ENCODE measurements around the gene ABHD2.
"Not testable (repeated sequence)": the region's sequence is repeated elsewhere in the genome, so short reads cannot be mapped to it uniquely, and the experiment has no call there.

ABHD2 gene, protein sequence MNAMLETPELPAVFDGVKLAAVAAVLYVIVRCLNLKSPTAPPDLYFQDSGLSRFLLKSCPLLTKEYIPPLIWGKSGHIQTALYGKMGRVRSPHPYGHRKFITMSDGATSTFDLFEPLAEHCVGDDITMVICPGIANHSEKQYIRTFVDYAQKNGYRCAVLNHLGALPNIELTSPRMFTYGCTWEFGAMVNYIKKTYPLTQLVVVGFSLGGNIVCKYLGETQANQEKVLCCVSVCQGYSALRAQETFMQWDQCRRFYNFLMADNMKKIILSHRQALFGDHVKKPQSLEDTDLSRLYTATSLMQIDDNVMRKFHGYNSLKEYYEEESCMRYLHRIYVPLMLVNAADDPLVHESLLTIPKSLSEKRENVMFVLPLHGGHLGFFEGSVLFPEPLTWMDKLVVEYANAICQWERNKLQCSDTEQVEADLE

DNA sequence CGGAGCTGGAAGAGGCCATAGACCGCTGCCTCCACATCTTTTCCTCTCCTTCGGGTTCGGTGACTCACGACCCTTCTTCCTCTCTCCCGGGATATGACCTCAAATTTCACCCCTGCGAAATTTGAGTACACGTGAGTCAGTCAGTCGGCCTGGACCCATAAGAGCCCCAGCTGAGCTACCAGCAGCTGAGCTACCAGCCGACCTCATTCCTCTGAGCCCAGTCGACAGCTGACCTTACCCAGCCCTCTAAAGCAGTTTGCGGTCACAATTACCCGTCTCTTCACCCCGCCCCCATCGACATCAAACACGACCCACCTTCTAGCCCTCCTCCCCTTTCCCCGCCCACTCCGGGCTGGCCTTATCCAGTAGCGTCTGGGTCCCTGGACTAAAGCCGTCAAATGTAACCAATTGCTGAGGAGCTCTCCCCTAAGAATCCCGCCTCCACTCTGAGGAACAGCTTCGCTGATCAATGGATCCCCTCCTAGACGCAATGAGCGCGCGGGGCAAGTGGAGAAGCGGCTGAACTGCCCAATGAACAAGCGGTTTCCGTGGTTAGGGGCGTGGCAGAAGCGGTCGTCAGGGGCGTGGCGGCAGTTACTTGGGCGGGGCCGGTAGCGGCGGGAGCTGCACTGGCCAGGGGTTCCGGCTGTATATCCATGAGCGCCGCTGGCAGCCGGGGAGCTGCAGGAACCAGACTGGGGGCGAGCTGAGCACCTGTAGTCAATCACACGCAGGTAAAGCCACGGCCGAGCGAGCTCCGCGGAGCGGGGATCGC lies at the start of gene ABHD2:
Gene ABHD2, plus strand, starts transcription at position 627 of the 775 bp plus-strand sequence. CDS start 27,872 bp downstream, outside the sequence.
- Mint-ChIP-seq H3K9me3 (no peaks in the 10 kb centered on the region), H3K27me3 (ENCODE audit: low read depth) (no peaks in the 10 kb centered on the region), H3K27ac (peak within 1 kb of the TSS; percentile 97), H3K36me3 (ENCODE audit: low read depth) (peaks cover 5% of the 10 kb centered on the region), H3K4me1 (ENCODE audit: low read depth) (peaks cover 35% of the 10 kb centered on the region), H3K4me3 (no peak within 1 kb of the TSS)
- peak; percentile 98 for DNase-seq (ENCODE audit: low spot score)

GRCh38 chr15:89039142-89039541 lies 49.1 kb upstream of the ABHD2 start:
- H3K4me1 Mint-ChIP-seq (ENCODE audit: low read depth), result no peaks in the 10 kb centered on the region

GRCh38 chr15:89041507-89041906 lies 46.7 kb upstream of the ABHD2 start:
- Mint-ChIP-seq H3K4me3 (no peak overlapping the region), H3K27me3 (ENCODE audit: low read depth) (peaks cover 11% of the 10 kb centered on the region), H3K9me3 (no peaks in the 10 kb centered on the region), H3K36me3 (ENCODE audit: low read depth) (no peaks in the 10 kb centered on the region), H3K4me1 (ENCODE audit: low read depth) (no peaks in the 10 kb centered on the region), H3K27ac (no peak overlapping the region)
- no peak for DNase-seq (ENCODE audit: low spot score)

More at GRCh38 chr15:89039142-89039541, 49.1 kb upstream of the ABHD2 start:
- no peak overlapping the region for H3K4me3 Mint-ChIP-seq
- no peak overlapping the region for H3K27ac Mint-ChIP-seq
- no peaks in the 10 kb centered on the region for H3K36me3 Mint-ChIP-seq (ENCODE audit: low read depth)
- DNase-seq (ENCODE audit: low spot score), result no peak
- H3K27me3 Mint-ChIP-seq (ENCODE audit: low read depth), result peaks cover 21% of the 10 kb centered on the region
- no peaks in the 10 kb centered on the region for H3K9me3 Mint-ChIP-seq

GRCh38 chr15:89042387-89042786 lies 45.9 kb upstream of the ABHD2 start:
- H3K9me3 Mint-ChIP-seq, result no peaks in the 10 kb centered on the region
- H3K4me1 Mint-ChIP-seq (ENCODE audit: low read depth), result no peaks in the 10 kb centered on the region
- DNase-seq (ENCODE audit: low spot score), result no peak
- H3K27me3 Mint-ChIP-seq (ENCODE audit: low read depth), result peaks cover 8% of the 10 kb centered on the region
- H3K36me3 Mint-ChIP-seq (ENCODE audit: low read depth), result no peaks in the 10 kb centered on the region
- no peak overlapping the region for H3K27ac Mint-ChIP-seq
- no peak overlapping the region for H3K4me3 Mint-ChIP-seq

DNA sequence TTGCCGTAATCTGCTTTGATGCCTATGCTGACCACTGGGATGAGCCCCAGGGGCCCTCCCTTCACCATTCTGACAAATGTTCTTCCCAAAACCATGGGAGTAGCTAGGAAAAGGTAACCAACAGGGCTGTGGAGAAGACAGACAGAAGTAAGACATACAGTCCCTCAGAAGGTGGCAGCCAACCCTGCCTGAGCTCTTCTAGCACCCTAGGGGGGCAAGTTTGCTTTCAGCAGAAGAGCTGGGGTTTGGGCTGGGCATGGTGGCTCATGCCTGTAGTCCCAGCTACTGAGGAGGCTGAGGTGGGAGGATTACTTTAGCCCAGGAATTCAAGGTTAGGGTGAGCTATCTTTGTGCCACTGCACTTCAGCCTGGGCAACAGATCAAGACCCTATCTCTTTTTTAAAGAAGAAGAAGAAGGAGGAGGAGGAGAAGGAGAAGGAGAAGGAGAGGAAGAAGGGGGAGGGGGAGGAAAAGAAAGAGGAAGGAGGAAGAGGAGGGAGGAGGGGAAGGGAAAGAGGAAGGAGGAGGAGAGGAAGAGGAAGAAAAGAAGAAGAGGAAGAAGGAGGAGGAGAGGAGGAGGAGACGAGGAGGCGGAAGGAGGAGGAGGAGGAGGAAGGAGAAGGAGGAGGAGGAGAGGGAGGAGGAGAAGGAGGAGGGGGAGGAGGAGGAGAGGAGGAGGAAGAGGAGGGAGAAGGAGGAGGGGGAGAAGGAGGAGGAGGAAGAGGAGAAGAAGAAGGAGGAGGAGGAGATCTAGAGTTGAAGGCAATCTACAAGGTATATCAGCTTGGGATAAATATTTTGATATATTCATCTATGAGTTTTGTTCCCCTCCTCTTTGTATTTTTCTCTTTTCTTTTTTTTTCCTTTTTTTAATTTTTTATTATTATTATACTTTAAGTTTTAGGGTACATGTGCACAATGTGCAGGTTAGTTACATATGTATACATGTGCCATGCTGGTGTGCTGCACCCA lies 44.9 kb upstream of the ABHD2 start:
- no peak overlapping the region for H3K4me3 Mint-ChIP-seq
- DNase-seq (ENCODE audit: low spot score), result no peak
- H3K36me3 Mint-ChIP-seq (ENCODE audit: low read depth), result no peaks in the 10 kb centered on the region
- no peak overlapping the region for H3K27ac Mint-ChIP-seq
- no peaks in the 10 kb centered on the region for H3K4me1 Mint-ChIP-seq (ENCODE audit: low read depth)
- no peaks in the 10 kb centered on the region for H3K9me3 Mint-ChIP-seq
- H3K27me3 Mint-ChIP-seq (ENCODE audit: low read depth), result no peaks in the 10 kb centered on the region

DNA sequence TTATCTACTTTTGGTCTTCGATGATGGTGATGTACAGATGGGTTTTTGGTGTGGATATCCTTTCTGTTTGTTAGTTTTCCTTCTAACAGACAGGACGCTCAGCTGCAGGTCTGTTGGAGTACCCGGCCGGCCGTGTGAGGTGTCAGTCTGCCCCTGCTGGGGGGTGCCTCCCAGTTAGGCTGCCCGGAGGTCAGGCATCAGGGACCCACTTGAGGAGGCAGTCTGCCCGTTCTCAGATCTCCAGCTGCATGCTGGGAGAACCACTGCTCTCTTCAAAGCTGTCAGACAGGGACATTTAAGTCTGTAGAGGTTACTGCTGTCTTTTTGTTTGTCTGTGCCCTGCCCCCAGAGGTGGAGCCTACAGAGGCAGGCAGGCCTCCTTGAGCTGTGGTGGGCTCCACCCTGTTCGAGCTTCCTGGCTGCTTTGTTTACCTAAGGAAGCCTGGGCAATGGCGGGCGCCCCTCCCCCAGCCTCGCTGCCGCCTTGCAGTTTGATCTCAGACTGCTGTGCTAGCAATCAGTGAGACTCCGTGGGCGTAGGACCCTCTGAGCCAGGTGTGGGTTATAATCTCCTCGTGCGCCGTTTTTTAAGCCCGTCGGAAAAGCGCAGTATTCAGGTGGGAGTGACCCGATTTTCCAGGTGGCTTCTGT lies 39.1 kb upstream of the ABHD2 start:
- not testable (repeated sequence) for DNase-seq (ENCODE audit: low spot score); H3K36me3 Mint-ChIP-seq (ENCODE audit: low read depth); H3K4me3 Mint-ChIP-seq; H3K27ac Mint-ChIP-seq; H3K4me1 Mint-ChIP-seq (ENCODE audit: low read depth); H3K27me3 Mint-ChIP-seq (ENCODE audit: low read depth); H3K9me3 Mint-ChIP-seq

DNA sequence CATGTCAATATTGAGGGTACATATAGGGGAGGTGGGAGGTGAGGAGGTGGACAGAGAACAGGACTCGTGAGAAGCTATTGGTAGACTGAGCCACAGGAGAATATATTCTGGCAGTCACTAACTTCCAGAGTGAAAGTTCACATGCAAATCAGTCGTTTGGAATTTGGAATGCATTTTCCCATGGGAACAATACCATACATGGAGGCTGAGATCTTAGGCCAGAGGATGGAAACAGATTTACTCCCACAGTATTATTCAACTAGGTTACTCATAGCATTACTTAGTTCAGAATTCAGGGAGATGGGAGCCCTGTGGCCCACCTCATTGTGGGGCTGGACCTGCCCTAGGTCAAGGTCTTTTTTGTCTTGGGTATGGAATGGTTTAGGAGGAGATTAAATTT lies 36.4 kb upstream of the ABHD2 start:
- Mint-ChIP-seq H3K27ac (no peak overlapping the region), H3K4me1 (ENCODE audit: low read depth) (peaks cover 9% of the 10 kb centered on the region), H3K36me3 (ENCODE audit: low read depth) (no peaks in the 10 kb centered on the region), H3K9me3 (no peaks in the 10 kb centered on the region), H3K27me3 (ENCODE audit: low read depth) (no peaks in the 10 kb centered on the region), H3K4me3 (no peak overlapping the region)
- no peak for DNase-seq (ENCODE audit: low spot score)

- no peak for DNase-seq (ENCODE audit: low spot score)
- H3K36me3 Mint-ChIP-seq (ENCODE audit: low read depth), result no peaks in the 10 kb centered on the region
- no peak overlapping the region for H3K4me3 Mint-ChIP-seq
- H3K9me3 Mint-ChIP-seq, result no peaks in the 10 kb centered on the region
- no peak overlapping the region for H3K27ac Mint-ChIP-seq
- no peaks in the 10 kb centered on the region for H3K27me3 Mint-ChIP-seq (ENCODE audit: low read depth)
- H3K4me1 Mint-ChIP-seq (ENCODE audit: low read depth), result peaks cover 9% of the 10 kb centered on the region
Observed at GRCh38 chr15:89052474-89052873, 35.8 kb upstream of the ABHD2 start.

- Mint-ChIP-seq H3K9me3 (no peaks in the 10 kb centered on the region), H3K27me3 (ENCODE audit: low read depth) (peaks cover 3% of the 10 kb centered on the region), H3K36me3 (ENCODE audit: low read depth) (no peaks in the 10 kb centered on the region), H3K4me3 (no peak overlapping the region), H3K4me1 (ENCODE audit: low read depth) (peaks cover 4% of the 10 kb centered on the region), H3K27ac (no peak overlapping the region)
- no peak for DNase-seq (ENCODE audit: low spot score)
Observed at GRCh38 chr15:89054873-89055272, 33.4 kb upstream of the ABHD2 start.

DNA sequence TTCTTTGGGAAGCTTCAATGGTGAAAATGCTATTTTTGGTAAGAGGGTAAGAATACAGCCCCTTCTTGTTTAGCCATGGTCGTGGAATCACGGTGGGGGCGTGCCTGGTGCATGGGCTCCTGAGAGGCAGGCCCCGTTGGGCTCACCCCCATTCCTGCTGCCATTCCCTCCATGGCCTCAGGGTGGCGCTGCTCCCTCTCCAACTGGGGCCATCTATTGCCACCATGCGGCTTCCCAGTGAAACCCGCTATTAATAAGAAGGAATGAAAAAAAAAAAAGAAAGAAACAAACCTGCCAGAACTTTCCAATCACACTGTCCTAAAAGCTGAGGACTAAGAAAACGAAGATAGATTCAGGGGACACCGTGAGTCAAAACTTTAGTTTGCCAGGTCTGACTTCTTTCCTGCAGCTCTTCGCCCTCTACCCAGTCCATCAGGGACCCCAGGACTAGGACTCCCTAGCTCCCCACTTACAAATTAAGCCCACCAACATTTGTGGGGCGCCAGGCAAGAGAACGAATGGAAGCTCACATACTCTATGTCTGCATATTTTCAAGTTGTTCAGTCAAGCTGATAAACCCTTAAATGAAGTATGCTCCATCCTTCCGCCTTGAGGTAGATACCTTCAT lies 30.6 kb upstream of the ABHD2 start:
- peaks cover 1% of the 10 kb centered on the region for H3K4me1 Mint-ChIP-seq (ENCODE audit: low read depth)
- peaks cover 3% of the 10 kb centered on the region for H3K27me3 Mint-ChIP-seq (ENCODE audit: low read depth)
- no peaks in the 10 kb centered on the region for H3K9me3 Mint-ChIP-seq
- no peak overlapping the region for H3K4me3 Mint-ChIP-seq
- no peak overlapping the region for H3K27ac Mint-ChIP-seq
- no peaks in the 10 kb centered on the region for H3K36me3 Mint-ChIP-seq (ENCODE audit: low read depth)
- DNase-seq (ENCODE audit: low spot score), result peak; percentile 72

DNA sequence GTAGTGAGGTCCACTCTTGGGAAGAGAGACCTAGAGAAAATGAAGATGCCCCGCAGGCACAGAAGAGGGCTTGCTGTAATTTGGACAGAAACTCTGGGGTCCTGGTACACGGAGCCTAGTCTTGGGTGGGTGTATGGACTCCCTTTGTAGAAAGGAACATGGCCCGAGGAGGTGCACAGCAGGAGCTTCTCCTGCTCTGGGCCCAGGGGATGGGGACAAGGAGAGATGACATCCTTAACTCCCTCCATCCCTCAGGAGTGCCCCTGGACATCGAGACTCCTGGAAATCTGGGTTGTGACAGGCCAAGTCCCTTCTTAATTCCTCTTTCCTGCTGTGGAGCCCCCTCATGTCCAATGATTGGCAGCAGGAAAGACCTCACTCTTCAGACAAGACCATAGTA lies 29.9 kb upstream of the ABHD2 start:
- Mint-ChIP-seq H3K9me3 (no peaks in the 10 kb centered on the region), H3K36me3 (ENCODE audit: low read depth) (no peaks in the 10 kb centered on the region), H3K4me3 (no peak overlapping the region), H3K27ac (no peak overlapping the region), H3K27me3 (ENCODE audit: low read depth) (peaks cover 3% of the 10 kb centered on the region), H3K4me1 (ENCODE audit: low read depth) (no peaks in the 10 kb centered on the region)
- no peak for DNase-seq (ENCODE audit: low spot score)

DNA sequence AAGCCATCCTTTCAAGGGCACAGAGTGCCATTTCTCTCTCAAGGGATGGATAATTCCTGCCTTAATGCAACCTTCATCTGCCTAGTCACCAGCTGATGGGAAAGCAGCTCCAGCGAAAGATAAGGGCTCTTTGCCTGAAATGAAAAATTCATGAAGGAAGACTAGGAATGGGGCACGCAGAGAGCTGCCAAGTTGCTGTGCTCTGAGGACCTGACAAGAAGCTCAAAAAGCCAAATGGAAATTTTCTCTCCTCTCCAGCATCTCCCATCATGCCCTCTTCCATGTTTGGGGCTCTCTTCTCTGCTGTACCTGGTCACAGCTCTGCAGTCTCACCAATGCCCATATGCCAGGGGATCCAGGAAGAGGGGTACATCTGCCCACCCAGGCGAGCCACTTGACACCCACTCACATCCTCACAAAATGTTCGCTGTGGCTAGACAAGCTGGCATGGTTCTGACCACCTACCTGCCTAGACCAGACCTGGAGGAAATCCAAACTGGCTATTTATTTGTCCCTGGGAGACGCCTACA lies 29.3 kb upstream of the ABHD2 start:
- Mint-ChIP-seq H3K27me3 (ENCODE audit: low read depth) (peaks cover 3% of the 10 kb centered on the region), H3K9me3 (no peaks in the 10 kb centered on the region), H3K4me3 (no peak overlapping the region), H3K36me3 (ENCODE audit: low read depth) (no peaks in the 10 kb centered on the region), H3K4me1 (ENCODE audit: low read depth) (no peaks in the 10 kb centered on the region), H3K27ac (no peak overlapping the region)
- no peak for DNase-seq (ENCODE audit: low spot score)

DNA sequence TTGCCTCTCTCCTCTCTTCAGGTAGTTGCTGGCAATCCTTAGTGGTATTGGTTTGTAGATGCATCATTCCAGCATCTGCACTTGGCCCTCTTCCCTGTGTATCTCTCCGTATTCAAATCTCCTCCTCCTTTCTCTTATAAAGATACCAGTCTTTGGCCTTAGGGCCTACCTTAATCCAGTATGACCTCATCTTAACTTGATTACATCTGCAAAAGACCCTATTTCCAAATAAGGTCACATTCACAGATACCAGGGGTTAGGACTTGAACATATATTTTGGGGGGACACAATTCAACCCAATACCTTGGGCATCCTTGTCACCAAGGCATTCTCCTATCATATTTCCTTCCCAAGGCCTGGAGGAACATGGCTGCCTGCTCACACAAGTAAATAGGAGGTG lies 22.0 kb upstream of the ABHD2 start:
- Mint-ChIP-seq H3K4me1 (ENCODE audit: low read depth) (peaks cover 9% of the 10 kb centered on the region), H3K27me3 (ENCODE audit: low read depth) (no peaks in the 10 kb centered on the region), H3K4me3 (no peak overlapping the region), H3K36me3 (ENCODE audit: low read depth) (peaks cover 16% of the 10 kb centered on the region), H3K27ac (no peak overlapping the region), H3K9me3 (peaks cover 30% of the 10 kb centered on the region)
- no peak for DNase-seq (ENCODE audit: low spot score)

Data from T-helper 2 cell treated with Interferon-gamma antibody and Interleukin-4, amounts not matched to agents 5 μg/mL and 100 μg/mL, for 36 hours (primary cell).